ENCODE data around the gene HABP2. TPM values are rescaled to one million over a fixed set of nuclear protein-coding genes. Genes with fewer than 3 reads are reported as not detected.

Gene HABP2
- total RNA-seq, 1 donor: not detected

GRCh38 chr10:113613427-113613826, 60.6 kb downstream of the HABP2 start:
- H3K4me3 ChIP-seq (ENCODE audit: low read depth, low read length): no peak overlapping the region
- TF ChIP-seq, protein P1, sequence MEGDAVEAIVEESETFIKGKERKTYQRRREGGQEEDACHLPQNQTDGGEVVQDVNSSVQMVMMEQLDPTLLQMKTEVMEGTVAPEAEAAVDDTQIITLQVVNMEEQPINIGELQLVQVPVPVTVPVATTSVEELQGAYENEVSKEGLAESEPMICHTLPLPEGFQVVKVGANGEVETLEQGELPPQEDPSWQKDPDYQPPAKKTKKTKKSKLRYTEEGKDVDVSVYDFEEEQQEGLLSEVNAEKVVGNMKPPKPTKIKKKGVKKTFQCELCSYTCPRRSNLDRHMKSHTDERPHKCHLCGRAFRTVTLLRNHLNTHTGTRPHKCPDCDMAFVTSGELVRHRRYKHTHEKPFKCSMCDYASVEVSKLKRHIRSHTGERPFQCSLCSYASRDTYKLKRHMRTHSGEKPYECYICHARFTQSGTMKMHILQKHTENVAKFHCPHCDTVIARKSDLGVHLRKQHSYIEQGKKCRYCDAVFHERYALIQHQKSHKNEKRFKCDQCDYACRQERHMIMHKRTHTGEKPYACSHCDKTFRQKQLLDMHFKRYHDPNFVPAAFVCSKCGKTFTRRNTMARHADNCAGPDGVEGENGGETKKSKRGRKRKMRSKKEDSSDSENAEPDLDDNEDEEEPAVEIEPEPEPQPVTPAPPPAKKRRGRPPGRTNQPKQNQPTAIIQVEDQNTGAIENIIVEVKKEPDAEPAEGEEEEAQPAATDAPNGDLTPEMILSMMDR (IDR thresholded peaks at IDR 0.05; ENCODE audit: insufficient read depth, low read depth, low read length): no peak
- DNase-seq (ENCODE audit: low read depth): no peak

GRCh38 chr10:113613977-113614690, 61.3 kb downstream of the HABP2 start:
- no peak for DNase-seq (ENCODE audit: low read depth)
- H3K4me3 ChIP-seq (ENCODE audit: low read depth, low read length): no peak overlapping the region
- TF ChIP-seq, protein P1 (IDR thresholded peaks at IDR 0.05; ENCODE audit: insufficient read depth, low read depth, low read length): no peak

DNA sequence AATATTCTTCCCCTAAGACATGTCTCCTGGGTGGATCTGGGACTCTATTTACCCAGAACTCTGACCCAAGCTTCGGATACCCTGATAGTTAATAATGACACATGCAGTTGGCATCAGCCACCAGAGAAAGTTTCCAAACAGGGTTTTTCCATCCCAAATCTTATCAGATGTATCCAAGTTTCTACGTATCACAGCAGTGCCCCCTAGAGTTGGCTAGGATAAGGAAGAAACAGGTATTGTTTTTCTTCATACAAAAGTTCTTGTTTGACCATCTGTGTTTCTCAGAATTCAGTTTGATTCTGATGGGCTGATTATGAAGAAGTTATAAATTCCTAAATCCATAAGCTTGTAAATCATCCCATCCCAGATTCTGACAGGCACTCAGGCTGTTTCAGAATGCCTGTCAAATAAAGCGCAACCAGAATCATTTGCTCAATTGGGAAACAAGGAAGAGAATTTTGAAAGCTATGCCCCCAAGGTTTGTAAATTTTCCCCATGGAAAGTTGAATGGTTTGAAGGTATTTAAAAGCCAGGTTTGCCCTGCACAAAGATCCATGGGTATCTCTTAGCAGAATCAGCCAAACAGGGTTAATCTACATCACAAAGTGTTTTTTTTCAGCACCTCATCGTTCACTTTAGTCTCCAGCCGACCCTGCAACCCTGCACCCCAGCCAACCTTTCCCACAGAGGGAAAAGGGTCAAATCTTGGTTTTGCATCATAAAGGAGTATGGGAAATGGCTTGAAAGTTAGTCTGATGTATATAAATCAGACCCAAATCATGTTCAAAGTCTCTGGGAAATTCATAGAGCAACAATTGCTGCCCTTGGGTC, 63.6 kb downstream of the HABP2 start:
- no peak overlapping the region for H3K4me3 ChIP-seq (ENCODE audit: low read depth, low read length)
- TF ChIP-seq, protein P1 (IDR thresholded peaks at IDR 0.05; ENCODE audit: insufficient read depth, low read depth, low read length): peak; percentile 43
- DNase-seq (ENCODE audit: low read depth): peak; percentile 6

DNA sequence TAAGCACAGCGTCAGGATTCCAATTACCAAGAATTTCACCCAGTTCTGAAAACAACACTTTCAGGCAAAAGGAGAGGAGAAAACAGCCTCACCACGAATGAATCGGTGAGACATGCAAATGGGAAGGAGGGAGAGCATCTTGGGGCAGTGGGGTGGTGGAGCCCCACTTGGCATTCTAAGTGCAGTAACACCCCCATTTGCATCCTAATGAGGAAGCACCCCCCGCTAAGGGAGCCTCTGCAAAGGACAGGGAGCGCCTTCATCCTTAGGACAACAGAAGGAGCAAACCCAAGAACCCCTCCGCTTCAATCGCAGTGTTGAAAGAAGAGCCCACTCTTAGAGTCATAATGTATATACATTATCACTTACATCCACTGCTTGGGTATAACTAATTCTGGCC, 64.2 kb downstream of the HABP2 start:
- no peak overlapping the region for H3K4me3 ChIP-seq (ENCODE audit: low read depth, low read length)
- TF ChIP-seq, protein P1 (IDR thresholded peaks at IDR 0.05; ENCODE audit: insufficient read depth, low read depth, low read length): no peak
- DNase-seq (ENCODE audit: low read depth): no peak

DNA sequence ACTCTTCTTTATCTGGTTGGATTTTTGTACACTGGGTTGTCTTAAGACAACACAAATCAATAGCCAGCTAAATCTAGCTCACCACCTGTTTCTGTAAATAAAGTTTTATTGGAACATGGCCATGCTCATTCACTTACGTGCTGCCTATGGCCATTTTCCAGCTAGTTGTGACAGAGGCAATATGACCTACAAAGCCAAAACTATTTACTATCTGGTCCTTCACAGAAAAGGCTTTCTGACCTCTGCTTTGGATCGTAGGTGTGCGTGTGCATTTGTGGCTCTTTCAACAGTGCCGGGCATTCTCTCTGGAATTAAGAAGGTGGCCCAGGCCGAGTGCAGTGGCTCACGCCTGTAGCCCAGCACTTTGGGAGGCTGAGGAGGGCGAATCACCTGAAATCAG, 65.5 kb downstream of the HABP2 start:
- TF ChIP-seq, protein P1 (IDR thresholded peaks at IDR 0.05; ENCODE audit: insufficient read depth, low read depth, low read length): no peak
- no peak overlapping the region for H3K4me3 ChIP-seq (ENCODE audit: low read depth, low read length)
- DNase-seq (ENCODE audit: low read depth): no peak

DNA sequence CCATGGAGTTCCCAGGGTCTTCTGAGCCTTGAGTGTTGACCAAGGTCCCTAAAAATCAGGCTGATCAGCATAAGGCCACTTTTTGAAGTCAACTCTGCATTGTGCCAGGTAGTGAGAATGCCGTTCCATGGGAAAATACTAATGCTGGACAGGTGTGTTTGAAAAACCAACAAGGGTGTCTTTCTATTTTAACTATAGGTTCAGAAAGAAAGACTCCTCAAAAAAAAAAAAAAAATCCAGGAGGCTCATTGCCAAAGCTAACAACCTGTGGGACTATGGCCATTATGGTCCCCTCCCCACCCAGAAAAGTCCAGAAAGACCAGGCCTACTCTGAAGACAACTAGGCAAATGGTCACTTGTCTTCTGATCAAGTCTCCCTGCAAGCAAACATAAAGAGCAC, 66.5 kb downstream of the HABP2 start:
- DNase-seq (ENCODE audit: low read depth): no peak
- H3K4me3 ChIP-seq (ENCODE audit: low read depth, low read length): no peak overlapping the region
- TF ChIP-seq, protein P1 (IDR thresholded peaks at IDR 0.05; ENCODE audit: insufficient read depth, low read depth, low read length): no peak

All from fibroblast of villous mesenchyme (primary cell).